Brain microvascular endothelial cell (primary cell): ENCODE results near the gene NAA16.
A peak's percentile ranks its signal among the peaks of the same experiment; 100 is the strongest.
"Not testable (repeated sequence)": the region's sequence is repeated elsewhere in the genome, so short reads cannot be mapped to it uniquely, and the experiment has no call there.

Experiments used
- DNase-seq: peaks from one replicate; pipeline ENCODE4 v3.0.0-alpha.2; 2020
- H3K27ac ChIP-seq: fragments of 250-450 bp; sonication (Bioruptor Pico); 2 replicates; pipeline ENCODE4 v1.5.1; 2020; ENCODE audit warnings: mild to moderate bottlenecking, moderate library complexity
- H3K27me3 ChIP-seq: fragments of 250-450 bp; sonication (Bioruptor Pico); replicated peaks from 2 replicates; pipeline ENCODE4 v1.5.1; 2020; ENCODE audit warnings: mild to moderate bottlenecking
- H3K36me3 ChIP-seq: fragments of 250-450 bp; sonication (Bioruptor Pico); replicated peaks from 2 replicates; pipeline ENCODE4 v1.5.1; 2020; ENCODE audit warnings: mild to moderate bottlenecking
- H3K4me3 ChIP-seq: 2 replicates; pipeline ENCODE4 v1.5.1; 2011; ENCODE audit warnings: low read depth, mild to moderate bottlenecking, control low read depth, low read length, moderate library complexity
- in situ Hi-C: cut with HindIII; loops from 2 replicates; pipeline ENCODE4 v1.10.0; 2017; ENCODE audit warnings: low sequenced_read_pairs, low pct_ligation_motif_present
- TF ChIP-seq, protein P1 (sequence below): IDR thresholded peaks from 2 replicates; pipeline ENCODE4 v1.5.1; 2011; ENCODE audit warnings: low read depth, mild to moderate bottlenecking, moderate library complexity, low read length, control low read depth, inconsistent platforms; ENCODE audit errors: missing control alignments

The NAA16 gene

DNA sequence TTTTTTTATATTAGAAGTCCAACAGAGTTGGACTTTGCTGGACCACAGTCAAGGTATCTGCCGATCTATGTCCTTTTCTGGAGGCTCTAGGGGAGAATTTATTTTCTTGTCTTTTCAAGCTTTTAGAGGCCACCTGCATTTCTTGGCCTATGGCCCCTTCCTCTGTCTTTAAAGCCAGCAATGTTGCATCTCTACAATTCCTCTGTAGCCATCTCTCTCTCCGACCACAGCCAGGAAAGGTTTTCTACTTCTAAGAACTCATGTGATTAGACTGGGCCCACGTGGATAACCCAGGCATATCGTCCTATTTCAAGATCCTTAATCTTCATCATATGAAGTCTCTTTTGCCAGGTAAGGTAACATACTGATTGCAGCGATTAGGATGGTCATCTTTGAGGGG, 102.8 kb downstream of the NAA16 start:
- in situ Hi-C loops = no loop called here
- no peaks in the 10 kb centered on the region for H3K27me3 ChIP-seq
- H3K27ac ChIP-seq = no peak overlapping the region
- H3K36me3 ChIP-seq = no peaks in the 10 kb centered on the region
- TF ChIP-seq, protein P1, sequence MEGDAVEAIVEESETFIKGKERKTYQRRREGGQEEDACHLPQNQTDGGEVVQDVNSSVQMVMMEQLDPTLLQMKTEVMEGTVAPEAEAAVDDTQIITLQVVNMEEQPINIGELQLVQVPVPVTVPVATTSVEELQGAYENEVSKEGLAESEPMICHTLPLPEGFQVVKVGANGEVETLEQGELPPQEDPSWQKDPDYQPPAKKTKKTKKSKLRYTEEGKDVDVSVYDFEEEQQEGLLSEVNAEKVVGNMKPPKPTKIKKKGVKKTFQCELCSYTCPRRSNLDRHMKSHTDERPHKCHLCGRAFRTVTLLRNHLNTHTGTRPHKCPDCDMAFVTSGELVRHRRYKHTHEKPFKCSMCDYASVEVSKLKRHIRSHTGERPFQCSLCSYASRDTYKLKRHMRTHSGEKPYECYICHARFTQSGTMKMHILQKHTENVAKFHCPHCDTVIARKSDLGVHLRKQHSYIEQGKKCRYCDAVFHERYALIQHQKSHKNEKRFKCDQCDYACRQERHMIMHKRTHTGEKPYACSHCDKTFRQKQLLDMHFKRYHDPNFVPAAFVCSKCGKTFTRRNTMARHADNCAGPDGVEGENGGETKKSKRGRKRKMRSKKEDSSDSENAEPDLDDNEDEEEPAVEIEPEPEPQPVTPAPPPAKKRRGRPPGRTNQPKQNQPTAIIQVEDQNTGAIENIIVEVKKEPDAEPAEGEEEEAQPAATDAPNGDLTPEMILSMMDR = no peak
- no peak for DNase-seq
- H3K4me3 ChIP-seq = no peak overlapping the region

DNA sequence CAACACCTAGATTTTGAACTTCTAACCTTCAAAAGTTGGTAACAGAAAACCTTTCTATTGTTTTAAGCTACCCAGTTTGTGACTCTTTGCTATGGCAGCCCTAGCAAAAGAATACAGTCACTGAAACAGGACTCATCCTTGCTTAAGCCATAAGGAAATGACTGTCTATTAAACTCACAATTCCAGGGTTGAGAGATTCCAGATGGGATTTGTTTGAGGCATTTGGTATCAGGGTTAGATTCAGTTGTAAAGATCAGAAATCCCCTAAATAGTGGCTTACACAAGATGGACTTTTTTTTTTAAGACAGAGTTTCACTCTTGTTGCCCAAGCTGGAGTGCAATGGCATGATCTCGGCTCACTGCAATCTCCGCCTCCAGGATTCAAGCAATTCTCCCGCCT, 105.2 kb downstream of the NAA16 start:
- Histone ChIP-seq H3K4me3 (no peak overlapping the region), H3K36me3 (no peaks in the 10 kb centered on the region), H3K27ac (no peak overlapping the region), H3K27me3 (no peaks in the 10 kb centered on the region)
- TF ChIP-seq, protein P1 = no peak
- in situ Hi-C loops = no loop called here
- no peak for DNase-seq

DNA sequence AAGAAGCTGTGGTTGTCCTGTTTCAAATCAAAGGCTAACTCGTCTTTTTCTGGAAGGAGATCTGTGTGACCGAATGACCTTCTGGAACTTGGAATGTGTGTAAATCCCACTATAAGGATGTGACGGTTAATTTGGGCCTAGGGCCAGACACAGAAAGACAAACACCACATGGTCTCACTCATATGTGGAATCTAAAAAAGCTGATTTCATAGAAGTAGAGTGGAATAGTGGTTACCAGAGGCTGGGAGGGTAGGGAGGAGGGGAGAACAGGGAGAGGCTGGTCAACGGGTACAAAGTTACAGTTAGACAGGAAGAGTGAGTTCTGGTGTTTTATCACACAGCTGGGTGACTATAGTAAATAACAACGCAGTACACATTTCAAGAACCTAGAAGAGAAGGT, 107.0 kb downstream of the NAA16 start:
- H3K27ac ChIP-seq = no peak overlapping the region
- H3K27me3 ChIP-seq = no peaks in the 10 kb centered on the region
- no peaks in the 10 kb centered on the region for H3K36me3 ChIP-seq
- in situ Hi-C loops = no loop called here
- peak; percentile 82 for DNase-seq
- no peak overlapping the region for H3K4me3 ChIP-seq
- TF ChIP-seq, protein P1 = no peak

DNA sequence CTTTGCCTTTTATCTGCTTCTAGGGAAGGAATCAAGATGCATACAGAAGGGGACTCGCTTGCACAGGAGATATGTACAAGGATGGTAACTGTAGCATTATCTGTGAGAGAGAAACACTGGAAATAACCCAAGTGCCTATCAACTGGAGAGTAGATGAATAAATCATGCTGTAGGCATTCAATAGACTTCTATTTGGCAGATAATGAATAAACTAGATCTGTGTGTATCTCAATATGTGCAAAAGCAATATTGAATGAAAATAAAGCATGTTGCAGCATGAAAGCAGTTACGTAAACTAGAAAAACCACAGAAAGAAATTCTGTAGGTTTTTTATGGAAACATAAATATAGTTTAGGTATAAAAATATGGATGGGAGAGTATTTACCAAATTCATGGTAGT, 107.7 kb downstream of the NAA16 start:
- DNase-seq = no peak
- TF ChIP-seq, protein P1 = no peak
- in situ Hi-C loops = no loop called here

DNA sequence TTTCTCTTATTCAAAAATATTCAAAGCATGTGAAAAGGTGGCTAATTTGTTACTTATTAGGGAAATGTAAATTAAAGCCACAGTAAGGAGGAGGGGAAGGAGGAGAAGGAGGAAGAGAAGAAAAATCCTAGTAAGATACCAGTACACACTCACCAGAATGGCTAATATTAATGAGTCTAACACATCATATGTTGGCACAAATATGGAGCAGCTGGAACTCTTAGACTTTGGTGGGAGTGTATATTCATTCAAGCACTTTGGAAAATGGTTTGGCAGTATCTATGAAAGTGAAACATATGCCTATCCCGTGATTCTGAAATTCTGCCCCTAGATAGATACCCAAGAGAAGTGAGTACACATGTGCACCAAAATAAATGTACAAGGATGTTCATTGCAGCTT, 108.1 kb downstream of the NAA16 start:
- Histone ChIP-seq H3K27me3 (no peaks in the 10 kb centered on the region), H3K36me3 (no peaks in the 10 kb centered on the region), H3K4me3 (no peak overlapping the region), H3K27ac (no peak overlapping the region)
- in situ Hi-C loops = no loop called here
- TF ChIP-seq, protein P1 = no peak
- DNase-seq = no peak

More for the DNA sequence above, 107.7 kb downstream of the NAA16 start:
- H3K27ac ChIP-seq = no peak overlapping the region
- no peaks in the 10 kb centered on the region for H3K36me3 ChIP-seq
- no peaks in the 10 kb centered on the region for H3K27me3 ChIP-seq
- H3K4me3 ChIP-seq = no peak overlapping the region

DNA sequence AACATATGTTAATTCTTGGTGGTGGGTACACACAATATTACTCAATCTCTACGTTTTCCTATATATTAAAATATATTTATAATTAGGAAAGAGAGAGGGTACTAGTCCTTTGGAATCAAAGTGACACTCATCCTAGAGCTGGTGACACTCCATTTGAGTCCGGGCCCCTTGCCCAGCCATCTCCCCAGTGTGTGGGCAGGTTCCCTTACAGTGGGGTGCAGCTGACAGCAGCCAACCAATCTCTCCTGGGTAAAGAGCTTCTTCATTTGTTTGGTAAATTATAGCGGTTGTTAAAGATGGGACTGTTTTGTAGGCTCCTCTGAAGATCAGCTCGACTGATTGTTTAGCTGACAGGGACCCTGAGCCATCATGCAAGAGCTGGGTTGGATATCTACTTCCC, 109.1 kb downstream of the NAA16 start:
- TF ChIP-seq, protein P1 = no peak
- H3K27ac ChIP-seq = no peak overlapping the region
- DNase-seq = no peak
- no peaks in the 10 kb centered on the region for H3K27me3 ChIP-seq
- no peak overlapping the region for H3K4me3 ChIP-seq
- no peaks in the 10 kb centered on the region for H3K36me3 ChIP-seq
- in situ Hi-C loops = no loop called here

DNA sequence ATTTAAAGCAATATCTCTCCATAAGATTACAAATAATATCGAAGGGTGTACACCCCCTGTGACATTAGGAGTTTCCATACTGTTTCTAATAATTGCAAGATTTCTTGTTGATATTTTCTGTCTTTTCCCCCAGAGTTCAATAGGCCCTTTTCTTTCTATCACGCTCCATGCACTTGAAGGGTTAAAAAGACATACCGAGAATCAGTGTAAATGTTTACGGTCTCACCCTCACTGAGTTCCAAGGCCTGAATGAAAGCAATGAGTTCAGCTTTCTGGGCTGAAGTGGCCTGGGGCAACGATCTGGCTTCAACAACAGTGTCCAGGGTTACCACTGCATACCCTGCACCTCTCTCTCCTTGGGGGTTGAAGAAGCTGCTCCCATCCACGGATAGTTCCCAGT, 110.3 kb downstream of the NAA16 start:
- in situ Hi-C loops, H3K27me3 ChIP-seq, H3K36me3 ChIP-seq, DNase-seq, H3K4me3 ChIP-seq, H3K27ac ChIP-seq: not testable (repeated sequence)

DNA sequence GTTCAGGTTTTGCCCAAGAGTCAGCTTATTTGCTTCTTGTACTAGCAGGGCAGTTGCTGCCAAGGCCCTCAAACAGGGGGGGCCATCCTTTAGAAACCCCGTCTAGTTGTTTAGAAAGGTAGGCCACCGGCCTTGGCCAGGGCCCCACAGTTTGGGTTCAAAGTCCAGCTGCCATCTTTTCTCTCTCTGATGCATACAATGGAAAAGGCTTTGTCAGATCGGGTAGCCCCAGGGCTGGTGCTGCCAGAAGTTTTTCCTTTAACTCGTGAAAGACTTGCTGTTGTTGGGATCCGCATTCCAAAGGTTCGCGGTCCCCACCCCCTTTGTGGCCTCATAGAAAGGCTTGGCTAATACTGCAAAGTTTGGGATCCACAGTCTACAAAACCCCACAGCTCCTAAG, 110.9 kb downstream of the NAA16 start:
- in situ Hi-C loops, DNase-seq, H3K4me3 ChIP-seq, H3K27ac ChIP-seq, H3K27me3 ChIP-seq, H3K36me3 ChIP-seq: not testable (repeated sequence)

DNA sequence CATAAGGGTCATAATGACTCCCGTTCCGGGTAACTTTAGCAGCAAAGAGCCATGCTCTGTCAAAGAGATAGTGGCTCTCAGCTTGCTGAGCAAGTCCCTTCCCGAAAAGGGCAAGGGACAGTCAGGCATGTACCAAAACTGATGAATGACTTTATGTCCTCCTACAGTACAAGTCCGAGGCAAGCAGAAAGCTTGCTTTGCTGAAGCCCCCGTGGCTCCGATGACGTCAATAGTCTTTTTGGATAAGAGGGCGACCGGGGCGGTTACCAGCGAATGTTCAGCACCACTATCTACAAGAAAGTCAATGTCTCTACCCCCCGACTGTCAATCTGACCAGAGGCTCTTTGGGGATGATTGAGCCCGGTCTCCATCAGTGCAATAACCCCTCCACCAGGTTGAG, 112.2 kb downstream of the NAA16 start:
- H3K4me3 ChIP-seq, in situ Hi-C loops, DNase-seq, H3K27me3 ChIP-seq, H3K27ac ChIP-seq, H3K36me3 ChIP-seq: not testable (repeated sequence)
